Esophagus muscularis mucosa (tissue), 3 donors: ENCODE data around the gene PLEKHG7.
"Not testable (repeated sequence)": the region's sequence is repeated elsewhere in the genome, so short reads cannot be mapped to it uniquely, and the experiment has no call there.

Source experiments
- CTCF ChIP-seq, 3 experiments: fragments of 200-600 bp in 2 of 3; fragments of 450-650 bp in 1 of 3; sonication (generic) in 2 of 3; IDR thresholded peaks; one replicate each; pipeline ENCODE4 v1.5.1; 2017 to 2019; ENCODE audit warnings: antibody characterized with exemption in 3 of 3, mild to moderate bottlenecking in 2 of 3, moderate library complexity in 1 of 3
- POLR2A ChIP-seq: fragments of 450-650 bp; IDR thresholded peaks from one replicate; pipeline ENCODE4 v1.6.1; 2017; ENCODE audit warnings: antibody characterized with exemption, moderate library complexity, mild to moderate bottlenecking, low read depth
- POLR2AphosphoS5 ChIP-seq, 2 donors: sonication (generic); formaldehyde crosslinking; IDR thresholded peaks; one replicate each; pipeline ENCODE4 v1.6.1; 2017; ENCODE audit warnings: antibody characterized with exemption in 2 of 2

- not testable (repeated sequence) for TF ChIP-seq POLR2AphosphoS5 (IDR thresholded peaks at IDR 0.05); CTCF (IDR thresholded peaks at IDR 0.05); POLR2A
These were observed 48.5 kb upstream of the PLEKHG7 start for GRCh38 chr12:92654256-92654655.
